Endothelial cell of umbilical vein (primary cell): ENCODE results near the gene FBXO24.

Experiments
- JUN ChIP-seq: IDR thresholded peaks from 2 replicates; pipeline ENCODE4 v1.6.1; 2011; ENCODE audit warnings: borderline replicate concordance, low read depth; ENCODE audit not compliant: insufficient read length, insufficient read depth
- POLR2AphosphoS5 ChIP-seq: IDR thresholded peaks from 2 replicates; pipeline ENCODE4 v1.6.1; 2012; ENCODE audit warnings: low read depth, mild to moderate bottlenecking, control low read depth, low read length, moderate library complexity; ENCODE audit not compliant: insufficient read depth

DNA sequence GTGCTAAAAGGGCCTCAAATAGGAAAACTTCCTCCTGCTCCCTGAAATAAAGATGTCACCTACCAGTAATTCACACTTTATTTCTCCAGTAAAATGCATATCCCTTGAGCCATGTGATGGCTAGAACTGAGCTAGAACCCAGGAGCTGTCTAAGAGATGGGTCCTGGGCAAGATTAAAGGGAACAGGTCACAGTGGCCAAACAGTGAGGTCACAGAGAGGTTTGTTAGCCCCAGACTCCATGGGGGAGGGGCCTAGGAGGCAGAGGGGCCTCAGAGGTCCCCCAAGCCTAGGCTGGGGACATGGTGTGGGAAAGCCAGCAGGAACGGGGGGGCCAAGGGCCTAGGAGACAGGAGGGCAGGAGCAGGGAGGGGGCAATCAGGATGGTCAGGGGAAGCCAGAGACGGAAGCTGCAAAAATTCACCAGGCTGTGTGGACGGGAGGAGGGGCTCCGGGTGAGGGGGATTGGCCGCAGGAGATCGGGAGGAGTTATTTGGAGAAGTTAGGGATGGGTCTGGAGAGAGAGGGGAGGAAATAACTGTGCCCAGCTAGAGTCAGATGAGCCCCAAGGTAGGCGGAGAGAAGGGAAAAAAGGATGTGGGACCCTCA lies 3.3 kb downstream of the FBXO24 start:
- TF ChIP-seq POLR2AphosphoS5: no peak
- TF ChIP-seq JUN: no peak
